DOHH2 (cell line): ENCODE data around the gene FASN.

ENCODE experiments used
- EZH2phosphoT487 ChIP-seq: fragments of 200-600 bp; sonication (generic); IDR thresholded peaks from 2 replicates; pipeline ENCODE4 v1.6.1; 2017; ENCODE audit warnings: borderline replicate concordance, mild to moderate bottlenecking, antibody characterized with exemption, low read length, moderate library complexity, mixed read lengths
- TF ChIP-seq, protein P1 (sequence below): fragments of 200-600 bp; sonication (generic); IDR thresholded peaks from one replicate; pipeline ENCODE4 v1.5.1; 2014; ENCODE audit warnings: antibody characterized with exemption, mild to moderate bottlenecking, low read depth, low read length; ENCODE audit not compliant: poor library complexity, severe bottlenecking

DNA sequence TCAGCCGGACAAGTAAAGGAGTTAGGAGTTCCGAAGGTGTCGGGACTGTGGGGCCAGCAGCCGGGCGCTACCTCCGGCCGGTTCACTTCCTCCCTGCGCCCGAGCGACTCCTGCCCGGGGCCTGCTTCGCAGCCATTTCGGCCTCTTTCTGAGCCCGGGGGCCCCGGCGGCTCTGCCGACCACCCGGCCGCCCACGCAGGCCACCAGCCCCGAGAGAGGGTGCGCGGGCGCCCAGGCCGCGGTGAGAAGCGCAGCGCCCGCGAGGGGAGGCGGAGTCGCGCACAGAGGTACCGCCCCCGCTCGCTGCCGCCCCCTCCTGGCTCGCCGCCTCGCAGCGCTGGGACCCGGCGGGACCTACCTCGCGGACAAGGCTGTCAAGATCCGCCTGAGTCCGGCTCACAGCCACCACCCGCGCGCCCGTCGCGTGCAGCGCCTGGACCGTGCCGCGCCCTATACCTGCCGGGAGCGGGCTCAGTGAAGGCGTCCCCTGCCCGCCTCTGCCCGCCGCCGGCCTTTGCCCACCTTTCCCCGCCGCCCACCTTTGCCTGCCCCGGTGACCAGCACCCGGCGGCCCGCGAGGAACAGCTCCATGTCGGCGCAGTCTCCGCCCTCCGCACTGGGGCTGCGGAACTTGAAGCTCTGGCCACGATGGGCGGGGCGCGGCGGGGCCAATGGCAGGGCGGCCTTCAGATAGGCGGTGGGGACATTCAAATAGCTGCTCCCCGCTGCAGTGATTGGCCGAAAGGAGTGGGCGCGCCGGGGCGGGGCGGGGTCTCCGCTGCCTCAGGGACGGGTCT, 60.7 kb downstream of the FASN start, which contains the start of gene DCXR:
- TF ChIP-seq, protein P1, sequence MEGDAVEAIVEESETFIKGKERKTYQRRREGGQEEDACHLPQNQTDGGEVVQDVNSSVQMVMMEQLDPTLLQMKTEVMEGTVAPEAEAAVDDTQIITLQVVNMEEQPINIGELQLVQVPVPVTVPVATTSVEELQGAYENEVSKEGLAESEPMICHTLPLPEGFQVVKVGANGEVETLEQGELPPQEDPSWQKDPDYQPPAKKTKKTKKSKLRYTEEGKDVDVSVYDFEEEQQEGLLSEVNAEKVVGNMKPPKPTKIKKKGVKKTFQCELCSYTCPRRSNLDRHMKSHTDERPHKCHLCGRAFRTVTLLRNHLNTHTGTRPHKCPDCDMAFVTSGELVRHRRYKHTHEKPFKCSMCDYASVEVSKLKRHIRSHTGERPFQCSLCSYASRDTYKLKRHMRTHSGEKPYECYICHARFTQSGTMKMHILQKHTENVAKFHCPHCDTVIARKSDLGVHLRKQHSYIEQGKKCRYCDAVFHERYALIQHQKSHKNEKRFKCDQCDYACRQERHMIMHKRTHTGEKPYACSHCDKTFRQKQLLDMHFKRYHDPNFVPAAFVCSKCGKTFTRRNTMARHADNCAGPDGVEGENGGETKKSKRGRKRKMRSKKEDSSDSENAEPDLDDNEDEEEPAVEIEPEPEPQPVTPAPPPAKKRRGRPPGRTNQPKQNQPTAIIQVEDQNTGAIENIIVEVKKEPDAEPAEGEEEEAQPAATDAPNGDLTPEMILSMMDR: peak; percentile 83
- TF ChIP-seq EZH2phosphoT487: no peak
